CD14-positive monocyte (primary cell): ENCODE measurements around the gene RASGRP2. TPM values are rescaled to one million over a fixed set of nuclear protein-coding genes. Genes with fewer than 3 reads are reported as not detected.
A peak's percentile ranks its signal among the peaks of the same experiment; 100 is the strongest.

Source experiments
- DNase-seq, 3 donors: peaks; one replicate each; pipeline ENCODE4 v3.0.0-alpha.2; 2011 to 2022
- H2AFZ ChIP-seq: 2 replicates; pipeline ENCODE4 v1.6.0; 2012; ENCODE audit warnings: mild to moderate bottlenecking, low read depth, low read length, inconsistent platforms; ENCODE audit not compliant: insufficient read depth, poor library complexity, severe bottlenecking
- H3K27ac ChIP-seq, 2 donors: 1 replicate in 1 of 2; 2 replicates in 1 of 2; pipeline ENCODE4 v1.5.1; 2012 to 2013; ENCODE audit warnings: low read length in 2 of 2, control low read depth in 1 of 2, inconsistent platforms in 1 of 2, low read depth in 1 of 2, mild to moderate bottlenecking in 1 of 2
- H3K27me3 ChIP-seq, 2 donors: one replicate each; pipeline versions ENCODE4 v1.6.0 to v1.6.1; 2011 to 2013; ENCODE audit warnings: low read length in 2 of 2; ENCODE audit not compliant: control insufficient read depth in 2 of 2, insufficient read depth in 2 of 2
- H3K36me3 ChIP-seq, 2 donors: replicated peaks in 1 of 2; 1 replicate in 1 of 2; 2 replicates in 1 of 2; pipeline versions ENCODE4 v1.5.1 to v1.6.1; 2012 to 2013; ENCODE audit warnings: low read length in 2 of 2, control low read depth in 1 of 2, inconsistent platforms in 1 of 2, mild to moderate bottlenecking in 1 of 2; ENCODE audit not compliant: insufficient read depth in 2 of 2, control insufficient read depth in 1 of 2
- H3K4me1 ChIP-seq, 2 donors: 1 replicate in 1 of 2; 2 replicates in 1 of 2; pipeline versions ENCODE4 v1.5.1 to v1.6.1; 2012 to 2013; ENCODE audit warnings: low read length in 2 of 2, control low read depth in 1 of 2, inconsistent platforms in 1 of 2, mild to moderate bottlenecking in 1 of 2, moderate library complexity in 1 of 2; ENCODE audit not compliant: insufficient read depth in 2 of 2, control insufficient read depth in 1 of 2
- H3K4me2 ChIP-seq: replicated peaks from 2 replicates; pipeline ENCODE3; 2012; ENCODE audit warnings: low read length, moderate library complexity, mild to moderate bottlenecking; ENCODE audit not compliant: poor library complexity, severe bottlenecking; ENCODE audit errors: extremely low read depth
- H3K4me3 ChIP-seq, 3 experiments: fragments of 200-600 bp in 1 of 3; sonication (generic) in 1 of 3; replicated peaks in 1 of 3; 1 replicate in 2 of 3; 2 replicates in 1 of 3; pipeline ENCODE4 v1.5.1; 2011 to 2013; ENCODE audit warnings: low read length in 3 of 3, mild to moderate bottlenecking in 3 of 3, control low read depth in 2 of 3, low read depth in 2 of 3, inconsistent platforms in 1 of 3, moderate library complexity in 1 of 3
- H3K79me2 ChIP-seq: 2 replicates; pipeline ENCODE4 v1.6.0; 2012; ENCODE audit warnings: mild to moderate bottlenecking, control low read depth, inconsistent platforms, low read length, moderate library complexity; ENCODE audit not compliant: insufficient read depth
- H3K9ac ChIP-seq: 2 replicates; pipeline ENCODE4 v1.6.0; 2017; ENCODE audit warnings: low read length, mild to moderate bottlenecking; ENCODE audit not compliant: insufficient read depth, poor library complexity, severe bottlenecking
- H3K9me3 ChIP-seq, 2 donors: replicated peaks in 1 of 2; 1 replicate in 1 of 2; 2 replicates in 1 of 2; pipeline versions ENCODE4 v1.5.1 to v1.6.1; 2012 to 2013; ENCODE audit warnings: low read length in 2 of 2, control low read depth in 1 of 2; ENCODE audit not compliant: control insufficient read depth in 1 of 2, insufficient read depth in 1 of 2
- H4K20me1 ChIP-seq: 2 replicates; pipeline ENCODE4 v1.6.0; 2012; ENCODE audit warnings: mild to moderate bottlenecking, low read length, control low read depth, moderate library complexity; ENCODE audit not compliant: insufficient read depth
- H3K27ac Mint-ChIP-seq, 7 donors: one replicate each; pipeline ENCODE4 v1.8.0; 2020; ENCODE audit warnings: mild to moderate bottlenecking in 7 of 7, mixed read lengths in 7 of 7, moderate library complexity in 6 of 7, inconsistent platforms in 2 of 7
- H3K27me3 Mint-ChIP-seq, 3 donors: one replicate each; pipeline ENCODE4 v1.8.0; 2021 to 2022; ENCODE audit warnings: low read depth in 3 of 3, mild to moderate bottlenecking in 3 of 3, mixed read lengths in 3 of 3, moderate library complexity in 3 of 3, inconsistent platforms in 1 of 3
- H3K36me3 Mint-ChIP-seq, 2 donors: one replicate each; pipeline ENCODE4 v1.8.0; 2020; ENCODE audit warnings: mixed read lengths in 2 of 2, inconsistent platforms in 1 of 2, mild to moderate bottlenecking in 1 of 2
- H3K4me1 Mint-ChIP-seq: one replicate; pipeline ENCODE4 v1.8.0; 2020; ENCODE audit warnings: mild to moderate bottlenecking, mixed read lengths
- H3K4me3 Mint-ChIP-seq, 2 donors: one replicate each; pipeline ENCODE4 v1.8.0; 2020; ENCODE audit warnings: mild to moderate bottlenecking in 2 of 2, mixed read lengths in 2 of 2, moderate library complexity in 1 of 2
- H3K9me3 Mint-ChIP-seq, 7 donors: one replicate each; pipeline ENCODE4 v1.8.0; 2020 to 2022; ENCODE audit warnings: mixed read lengths in 7 of 7, mild to moderate bottlenecking in 6 of 7, moderate library complexity in 6 of 7, inconsistent platforms in 2 of 7
- WGBS: methylation state at CpG from one replicate; pipeline ENCODE4 v1.1.5; 2013; ENCODE audit warnings: missing lambda C conversion rate; ENCODE audit not compliant: insufficient coverage; 5-methylcytosine and 5-hydroxymethylcytosine counted together
- intact Hi-C, 2 donors: fragments of 100-400 bp; cut with micrococcal nuclease; formaldehyde crosslinking; loops; one replicate each; pipeline versions ENCODE4 v1.15.0 to v1.15.1; 2023
- polyA plus RNA-seq, 3 donors: library from polyadenylated mRNA; depleted of rRNA in 1 of 3; unstranded in 2 of 3; stranded (reverse) in 1 of 3; fragments of 300-500 nt in 2 of 3; fragments of >200 nt in 1 of 3; fragmentation: Illumina TruSeq in 2 of 3; gene quantifications; 1 replicate in 2 of 3; 2 replicates in 1 of 3; pipeline ENCODE4 v1.2.3, GENCODE V29; 2012 to 2021
- TF ChIP-seq, protein P1 (sequence below): fragments of 200-600 bp; IDR thresholded peaks from one replicate; pipeline ENCODE4 v1.8.0; 2022; ENCODE audit warnings: antibody characterized with exemption, mild to moderate bottlenecking

Gene RASGRP2
- polyA plus RNA-seq, 3 donors = 67.6 to 242 (median 68.8) TPM

DNA sequence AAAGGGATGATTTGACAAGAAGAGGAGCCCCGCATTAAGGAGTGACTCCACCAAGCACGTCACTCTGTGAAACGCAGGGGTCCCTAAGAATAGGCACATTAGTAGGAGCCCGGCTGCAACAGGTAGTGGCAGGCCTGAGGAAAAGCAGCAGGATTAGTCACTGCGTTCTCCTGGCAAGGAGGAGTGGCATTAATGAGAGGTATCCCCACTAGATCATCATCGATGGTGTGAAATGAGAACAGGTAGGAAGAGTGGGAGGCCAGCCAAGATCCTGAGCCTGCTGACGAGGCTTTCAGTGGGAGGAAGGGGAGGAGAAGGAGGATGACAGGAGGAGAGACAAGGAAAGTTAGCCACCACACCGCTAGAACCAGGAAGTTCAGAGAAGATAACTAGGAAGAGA, 59.6 kb downstream of the RASGRP2 start:
- H3K9me3 Mint-ChIP-seq = peaks cover 0 to 1% (median 0%) of the 10 kb centered on the region in 7 donors
- TF ChIP-seq, protein P1, sequence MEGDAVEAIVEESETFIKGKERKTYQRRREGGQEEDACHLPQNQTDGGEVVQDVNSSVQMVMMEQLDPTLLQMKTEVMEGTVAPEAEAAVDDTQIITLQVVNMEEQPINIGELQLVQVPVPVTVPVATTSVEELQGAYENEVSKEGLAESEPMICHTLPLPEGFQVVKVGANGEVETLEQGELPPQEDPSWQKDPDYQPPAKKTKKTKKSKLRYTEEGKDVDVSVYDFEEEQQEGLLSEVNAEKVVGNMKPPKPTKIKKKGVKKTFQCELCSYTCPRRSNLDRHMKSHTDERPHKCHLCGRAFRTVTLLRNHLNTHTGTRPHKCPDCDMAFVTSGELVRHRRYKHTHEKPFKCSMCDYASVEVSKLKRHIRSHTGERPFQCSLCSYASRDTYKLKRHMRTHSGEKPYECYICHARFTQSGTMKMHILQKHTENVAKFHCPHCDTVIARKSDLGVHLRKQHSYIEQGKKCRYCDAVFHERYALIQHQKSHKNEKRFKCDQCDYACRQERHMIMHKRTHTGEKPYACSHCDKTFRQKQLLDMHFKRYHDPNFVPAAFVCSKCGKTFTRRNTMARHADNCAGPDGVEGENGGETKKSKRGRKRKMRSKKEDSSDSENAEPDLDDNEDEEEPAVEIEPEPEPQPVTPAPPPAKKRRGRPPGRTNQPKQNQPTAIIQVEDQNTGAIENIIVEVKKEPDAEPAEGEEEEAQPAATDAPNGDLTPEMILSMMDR = no peak
- intact Hi-C loops = no loop called here
- H3K4me1 Mint-ChIP-seq = peaks cover 37% of the 10 kb centered on the region
- Histone ChIP-seq H3K79me2 (no peaks in the 10 kb centered on the region), H3K36me3 (no peaks in the 10 kb centered on the region), H3K4me1 (peaks cover 22 to 31% of the 10 kb centered on the region in 2 donors), H3K9ac (no peak overlapping the region), H3K27me3 (no peaks in the 10 kb centered on the region), H3K4me3 (no peak overlapping the region), H3K27ac (no peak overlapping the region), H3K9me3 (no peaks in the 10 kb centered on the region), H2AFZ (peak overlapping the region; percentile 25), H4K20me1 (no peaks in the 10 kb centered on the region), H3K4me2 (no peak overlapping the region)
- H3K36me3 Mint-ChIP-seq = no peaks in the 10 kb centered on the region
- no peak overlapping the region for H3K4me3 Mint-ChIP-seq
- DNase-seq = no peak
- WGBS = 70% methylated on average over 6 of the region's 8 CpGs
- H3K27me3 Mint-ChIP-seq = peaks cover 0 to 7% (median 5%) of the 10 kb centered on the region in 3 donors
- no peak overlapping the region for H3K27ac Mint-ChIP-seq

DNA sequence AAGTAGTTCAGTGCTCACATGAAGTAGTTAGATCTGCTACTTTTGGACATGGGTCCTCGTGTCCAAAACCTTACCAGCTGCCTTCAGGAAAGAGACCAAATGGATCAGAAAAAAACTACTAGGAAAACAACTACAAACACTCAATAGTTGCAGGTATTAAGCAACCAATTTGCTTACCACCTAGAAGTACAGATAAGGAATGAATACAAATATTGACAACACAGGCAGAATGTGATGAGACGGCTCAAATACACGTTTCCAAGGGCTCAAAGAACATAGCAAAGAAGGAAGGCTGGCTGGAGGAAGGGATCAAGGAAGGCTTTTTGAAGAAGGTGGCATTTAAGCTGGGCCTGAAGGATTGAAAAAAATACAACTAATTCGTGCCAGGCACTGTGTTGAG, 62.8 kb downstream of the RASGRP2 start:
- Histone ChIP-seq H3K4me2 (no peak overlapping the region), H3K79me2 (no peaks in the 10 kb centered on the region), H3K4me1 (peaks cover 5 to 6% of the 10 kb centered on the region in 2 donors), H3K9ac (no peak overlapping the region), H3K36me3 (no peaks in the 10 kb centered on the region), H4K20me1 (no peaks in the 10 kb centered on the region), H3K4me3 (no peak overlapping the region), H3K9me3 (no peaks in the 10 kb centered on the region), H3K27me3 (no peaks in the 10 kb centered on the region), H2AFZ (no peak overlapping the region), H3K27ac (no peak overlapping the region)
- no peak overlapping the region for H3K27ac Mint-ChIP-seq
- 92% methylated on average over 2 of the region's 4 CpGs for WGBS
- intact Hi-C loops = no loop called here
- H3K36me3 Mint-ChIP-seq = no peaks in the 10 kb centered on the region
- TF ChIP-seq, protein P1 = no peak
- H3K9me3 Mint-ChIP-seq = no peaks in the 10 kb centered on the region
- H3K27me3 Mint-ChIP-seq = peaks cover 0 to 13% (median 11%) of the 10 kb centered on the region in 3 donors
- no peak for DNase-seq
- H3K4me1 Mint-ChIP-seq = peaks cover 14% of the 10 kb centered on the region
- no peak overlapping the region for H3K4me3 Mint-ChIP-seq
